ENCODE results near the gene RASAL2. TPM values are rescaled to one million over a fixed set of nuclear protein-coding genes. Genes with fewer than 3 reads are reported as not detected.

Gene RASAL2
- total RNA-seq, 2 experiments from 2014 or later, result not detected

- ChIA-PET CTCF (no interaction called here), POLR2A (no interaction called here)
- Mint-ChIP-seq H3K27me3 (peaks cover 5% of the 10 kb centered on the region), H3K36me3 (ENCODE audit: low read depth) (no peaks in the 10 kb centered on the region), H3K4me1 (ENCODE audit: low read depth) (no peaks in the 10 kb centered on the region), H3K9me3 (no peaks in the 10 kb centered on the region), H3K27ac (no peak overlapping the region), H3K4me3 (no peak overlapping the region)
- TF ChIP-seq CTCF (IDR thresholded peaks at IDR 0.05), result no peak
- DNase-seq (no peak), ATAC-seq (no peak)
- intact Hi-C loops (cut with micrococcal nuclease), result no loop called here
These were observed 274.3 kb downstream of the RASAL2 start for GRCh38 chr1:178368208-178368607.

- ATAC-seq (no peak), DNase-seq (no peak)
- Mint-ChIP-seq H3K27me3 (peaks cover 8% of the 10 kb centered on the region), H3K9me3 (no peaks in the 10 kb centered on the region), H3K27ac (no peak overlapping the region), H3K36me3 (ENCODE audit: low read depth) (no peaks in the 10 kb centered on the region), H3K4me3 (no peak overlapping the region), H3K4me1 (ENCODE audit: low read depth) (no peaks in the 10 kb centered on the region)
- ChIA-PET CTCF (interaction anchor here (1.9 kb wide), 1 partner anchor 72 kb away, joined by 5 read pairs; no protein-coding TSS in a partner anchor), POLR2A (no interaction called here)
- intact Hi-C loops (cut with micrococcal nuclease), result no loop called here
- TF ChIP-seq CTCF (IDR thresholded peaks at IDR 0.05), result no peak
These were observed 277.3 kb downstream of the RASAL2 start for GRCh38 chr1:178371235-178371634.

GRCh38 chr1:178371933-178372388 lies 278.1 kb downstream of the RASAL2 start:
- Mint-ChIP-seq H3K27me3 (peaks cover 8% of the 10 kb centered on the region), H3K4me1 (ENCODE audit: low read depth) (no peaks in the 10 kb centered on the region), H3K36me3 (ENCODE audit: low read depth) (no peaks in the 10 kb centered on the region), H3K27ac (no peak overlapping the region), H3K4me3 (no peak overlapping the region), H3K9me3 (no peaks in the 10 kb centered on the region)
- intact Hi-C loops (cut with micrococcal nuclease), result no loop called here
- no peak for ATAC-seq
- ChIA-PET POLR2A (no interaction called here), CTCF (interaction anchor here (1.9 kb wide), 1 partner anchor 72 kb away, joined by 5 read pairs; no protein-coding TSS in a partner anchor)
- no peak for TF ChIP-seq CTCF (IDR thresholded peaks at IDR 0.05)
- no peak for DNase-seq

- H3K9me3 Mint-ChIP-seq, result no peaks in the 10 kb centered on the region
- no peaks in the 10 kb centered on the region for H3K36me3 Mint-ChIP-seq (ENCODE audit: low read depth)
- H3K4me1 Mint-ChIP-seq (ENCODE audit: low read depth), result no peaks in the 10 kb centered on the region
- ChIA-PET POLR2A (no interaction called here), CTCF (interaction anchor here (1.3 kb wide), 1 partner anchor 128 kb away, joined by 3 read pairs; no protein-coding TSS in a partner anchor)
- H3K27ac Mint-ChIP-seq, result no peak overlapping the region
- ATAC-seq, result no peak
- no peak for TF ChIP-seq CTCF (IDR thresholded peaks at IDR 0.05)
- intact Hi-C loops (cut with micrococcal nuclease), result no loop called here
- DNase-seq, result no peak
- H3K4me3 Mint-ChIP-seq, result no peak overlapping the region
- H3K27me3 Mint-ChIP-seq, result peaks cover 8% of the 10 kb centered on the region
These were observed 280.1 kb downstream of the RASAL2 start for GRCh38 chr1:178374016-178374415.

GRCh38 chr1:178376008-178376407 lies 282.1 kb downstream of the RASAL2 start:
- ATAC-seq (no peak), DNase-seq (no peak)
- ChIA-PET POLR2A (no interaction called here), CTCF (no interaction called here)
- no peak for TF ChIP-seq CTCF (IDR thresholded peaks at IDR 0.05)
- Mint-ChIP-seq H3K27me3 (peaks cover 5% of the 10 kb centered on the region), H3K27ac (no peak overlapping the region), H3K4me1 (ENCODE audit: low read depth) (no peaks in the 10 kb centered on the region), H3K9me3 (no peaks in the 10 kb centered on the region), H3K4me3 (no peak overlapping the region), H3K36me3 (ENCODE audit: low read depth) (no peaks in the 10 kb centered on the region)
- intact Hi-C loops (cut with micrococcal nuclease), result no loop called here

All from activated CD8-positive, alpha-beta T cell treated with anti-CD3 and anti-CD28 coated beads for 36 hours (primary cell).